Lower lobe of right lung (tissue), 2 donors: Measurements from ENCODE around the gene FGF1. TPM values are rescaled to one million over a fixed set of nuclear protein-coding genes. Genes with fewer than 3 reads are reported as not detected.

Experiments
- ATAC-seq, 2 donors: fragments of 200-7000 bp; cut with Tn5 transposase; one replicate each; pipeline ENCODE4 v1.9.1; 2020 to 2022; ENCODE audit warnings: mild to moderate bottlenecking in 2 of 2, moderate library complexity in 2 of 2
- DNase-seq: peaks from one replicate; pipeline ENCODE4 v3.0.0-alpha.2; 2020
- H3K27ac ChIP-seq: fragments of 200-600 bp; one replicate; pipeline ENCODE4 v1.8.0; 2022
- H3K27me3 ChIP-seq: fragments of 200-600 bp; one replicate; pipeline ENCODE4 v1.8.0; 2022; ENCODE audit warnings: low read depth
- H3K36me3 ChIP-seq: fragments of 200-600 bp; one replicate; pipeline ENCODE4 v1.8.0; 2022; ENCODE audit warnings: mild to moderate bottlenecking
- H3K4me1 ChIP-seq: fragments of 200-600 bp; one replicate; pipeline ENCODE4 v1.8.0; 2022
- H3K4me3 ChIP-seq: fragments of 200-600 bp; one replicate; pipeline ENCODE4 v1.8.0; 2022; ENCODE audit warnings: mild to moderate bottlenecking
- H3K9me3 ChIP-seq: fragments of 200-600 bp; one replicate; pipeline ENCODE4 v1.8.0; 2022
- intact Hi-C: fragments of 100-400 bp; cut with DNase I; formaldehyde crosslinking; loops from one replicate; pipeline ENCODE4 v1.11.0; 2022
- total RNA-seq: library from RNA; stranded (reverse); fragmentation: NEBNext Ultra II Directional; extraction: Animal tissue kit (Norgen Biotek cat#: 25700); gene quantifications from one replicate; pipeline ENCODE4 v1.2.1, GENCODE V29; 2021
- TF ChIP-seq, protein P1 (sequence below): fragments of 200-600 bp; IDR thresholded peaks from one replicate; pipeline ENCODE4 v1.8.0; 2022; ENCODE audit warnings: antibody characterized with exemption, mild to moderate bottlenecking
- donor health status: DM: no; HTN: yes; CAD: no; lungs with severe emphysema.

The FGF1 gene
- total RNA-seq, 1 donor from 2014 or later, result 0.97 TPM

DNA sequence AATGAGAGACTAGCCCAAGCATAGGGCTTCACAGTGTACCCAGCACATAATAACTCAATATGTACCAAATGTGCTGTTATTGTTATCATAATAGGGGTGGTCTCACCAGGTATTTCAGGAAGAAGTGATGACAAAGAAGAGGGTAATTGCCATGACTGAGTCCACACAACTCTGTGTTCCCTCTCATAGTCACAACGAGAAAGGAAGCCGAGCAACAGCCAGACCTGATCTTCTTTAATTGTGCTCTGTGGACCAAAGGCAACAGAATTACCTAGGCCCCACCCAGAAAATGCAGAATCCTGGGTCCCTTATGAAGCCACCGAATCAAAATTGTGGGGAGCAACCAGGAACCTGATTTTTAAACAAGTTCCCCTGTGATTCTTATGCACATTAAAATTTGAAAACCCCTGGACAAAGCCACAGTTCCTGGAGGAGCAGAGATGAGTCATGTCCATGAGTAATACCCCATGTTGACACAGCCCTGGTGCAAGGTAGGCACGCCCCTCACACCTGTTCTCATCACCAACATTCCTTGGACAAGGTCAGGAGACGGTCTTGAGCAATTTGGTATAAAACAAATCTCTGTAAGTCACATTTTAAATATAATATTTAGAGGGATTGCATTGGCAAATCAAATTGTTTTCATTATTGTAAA is 5.2 kb downstream of the FGF1 start:
- intact Hi-C loops, result no loop called here
- TF ChIP-seq, protein P1, sequence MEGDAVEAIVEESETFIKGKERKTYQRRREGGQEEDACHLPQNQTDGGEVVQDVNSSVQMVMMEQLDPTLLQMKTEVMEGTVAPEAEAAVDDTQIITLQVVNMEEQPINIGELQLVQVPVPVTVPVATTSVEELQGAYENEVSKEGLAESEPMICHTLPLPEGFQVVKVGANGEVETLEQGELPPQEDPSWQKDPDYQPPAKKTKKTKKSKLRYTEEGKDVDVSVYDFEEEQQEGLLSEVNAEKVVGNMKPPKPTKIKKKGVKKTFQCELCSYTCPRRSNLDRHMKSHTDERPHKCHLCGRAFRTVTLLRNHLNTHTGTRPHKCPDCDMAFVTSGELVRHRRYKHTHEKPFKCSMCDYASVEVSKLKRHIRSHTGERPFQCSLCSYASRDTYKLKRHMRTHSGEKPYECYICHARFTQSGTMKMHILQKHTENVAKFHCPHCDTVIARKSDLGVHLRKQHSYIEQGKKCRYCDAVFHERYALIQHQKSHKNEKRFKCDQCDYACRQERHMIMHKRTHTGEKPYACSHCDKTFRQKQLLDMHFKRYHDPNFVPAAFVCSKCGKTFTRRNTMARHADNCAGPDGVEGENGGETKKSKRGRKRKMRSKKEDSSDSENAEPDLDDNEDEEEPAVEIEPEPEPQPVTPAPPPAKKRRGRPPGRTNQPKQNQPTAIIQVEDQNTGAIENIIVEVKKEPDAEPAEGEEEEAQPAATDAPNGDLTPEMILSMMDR, result no peak
- DNase-seq (no peak), ATAC-seq (peak; percentile 63 to 74)
- no peaks in the 10 kb centered on the region for H3K27me3 ChIP-seq
- H3K9me3 ChIP-seq, result no peaks in the 10 kb centered on the region
- H3K36me3 ChIP-seq, result no peaks in the 10 kb centered on the region
- H3K4me1 ChIP-seq, result peaks cover 5% of the 10 kb centered on the region
- H3K4me3 ChIP-seq, result no peak overlapping the region
- no peak overlapping the region for H3K27ac ChIP-seq

DNA sequence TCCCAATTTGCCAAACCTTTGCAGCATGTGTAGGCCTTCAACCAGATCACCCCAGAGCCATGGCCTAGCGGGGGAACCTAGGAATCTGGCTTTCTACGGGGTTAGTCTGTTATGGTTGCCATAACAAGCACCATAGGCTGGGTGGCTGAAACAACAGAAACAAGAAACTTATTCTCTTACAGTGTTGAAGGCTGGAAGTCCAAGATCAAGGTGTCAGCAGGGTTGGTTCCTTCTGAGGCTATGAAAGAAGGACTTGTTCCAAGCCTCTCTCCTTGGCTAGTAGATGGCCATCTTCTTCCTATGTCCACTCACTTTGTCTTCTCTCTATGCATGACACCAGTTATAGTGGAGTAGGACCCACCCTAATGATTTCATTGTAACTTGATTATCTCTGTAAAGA is 6.1 kb downstream of the FGF1 start:
- Histone ChIP-seq H3K4me3 (no peak overlapping the region), H3K9me3 (no peaks in the 10 kb centered on the region), H3K4me1 (peaks cover 5% of the 10 kb centered on the region), H3K27me3 (no peaks in the 10 kb centered on the region), H3K27ac (no peak overlapping the region), H3K36me3 (no peaks in the 10 kb centered on the region)
- TF ChIP-seq, protein P1, result no peak
- ATAC-seq, result no peak
- no peak for DNase-seq
- intact Hi-C loops, result no loop called here

GRCh38 chr5:142678529-142678928 is 7.4 kb downstream of the FGF1 start:
- DNase-seq (no peak), ATAC-seq (no peak)
- Histone ChIP-seq H3K4me3 (no peak overlapping the region), H3K9me3 (no peaks in the 10 kb centered on the region), H3K27ac (no peak overlapping the region), H3K27me3 (no peaks in the 10 kb centered on the region), H3K4me1 (no peaks in the 10 kb centered on the region), H3K36me3 (no peaks in the 10 kb centered on the region)
- intact Hi-C loops, result no loop called here
- TF ChIP-seq, protein P1, result no peak

- Histone ChIP-seq H3K4me3 (no peak overlapping the region), H3K4me1 (no peaks in the 10 kb centered on the region), H3K27me3 (no peaks in the 10 kb centered on the region), H3K36me3 (no peaks in the 10 kb centered on the region), H3K9me3 (no peaks in the 10 kb centered on the region), H3K27ac (no peak overlapping the region)
- DNase-seq (no peak), ATAC-seq (no peak)
- TF ChIP-seq, protein P1, result no peak
- intact Hi-C loops, result no loop called here
These were observed 8.7 kb downstream of the FGF1 start for GRCh38 chr5:142677198-142677597.

DNA sequence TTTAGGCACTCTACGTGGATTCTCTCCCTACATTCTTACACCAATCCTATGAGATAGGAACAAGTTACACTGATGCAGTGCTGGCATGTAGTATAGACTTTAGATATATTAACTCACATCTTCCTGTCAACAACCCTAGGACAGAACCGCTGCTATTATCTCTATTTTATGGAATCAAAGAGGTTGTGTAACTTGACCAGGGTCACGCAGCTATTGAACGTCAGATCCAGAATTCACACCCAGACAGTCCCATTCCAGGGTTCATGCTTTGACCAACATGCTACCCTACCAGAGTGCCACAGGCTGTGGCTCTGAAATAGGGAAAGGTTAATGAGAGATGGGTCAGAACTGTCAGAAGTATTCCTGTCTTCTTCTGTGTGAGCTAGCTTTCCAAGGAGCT is 9.6 kb downstream of the FGF1 start:
- H3K27me3 ChIP-seq, result no peaks in the 10 kb centered on the region
- H3K36me3 ChIP-seq, result no peaks in the 10 kb centered on the region
- no peaks in the 10 kb centered on the region for H3K4me1 ChIP-seq
- intact Hi-C loops, result no loop called here
- ATAC-seq, result no peak
- TF ChIP-seq, protein P1, result no peak
- no peak overlapping the region for H3K27ac ChIP-seq
- no peak for DNase-seq
- no peak overlapping the region for H3K4me3 ChIP-seq
- no peaks in the 10 kb centered on the region for H3K9me3 ChIP-seq
